Measurements from ENCODE around the gene STMN1.
A peak's percentile ranks its signal among the peaks of the same experiment; 100 is the strongest.

Gene STMN1

DNA sequence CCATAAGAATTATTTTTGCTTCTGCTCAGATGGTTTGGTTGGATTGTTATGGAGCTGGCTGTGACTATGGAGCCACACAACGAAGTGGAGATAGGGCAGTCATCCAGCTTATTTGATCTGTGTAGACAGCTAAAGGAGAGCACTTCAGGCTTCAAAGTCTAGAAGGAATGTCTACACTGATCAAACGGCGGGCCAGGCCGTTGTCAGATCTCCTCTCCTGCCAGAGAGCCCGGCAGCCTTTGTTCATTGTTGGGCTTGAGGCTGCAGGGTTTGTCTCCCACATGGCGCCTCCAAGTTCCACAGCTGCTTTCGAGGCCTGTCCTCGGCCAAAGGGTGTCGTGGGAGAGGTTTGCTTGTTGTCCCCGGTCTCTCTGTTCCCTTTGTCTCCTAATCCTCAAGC, 2.8 kb upstream of the STMN1 start:
- no peak overlapping the region for H3K4me2 ChIP-seq
- H3K27me3 ChIP-seq (ENCODE audit: insufficient read depth, low read depth) = no peaks in the 10 kb centered on the region
- peaks cover 13% of the 10 kb centered on the region for H3K79me2 ChIP-seq (ENCODE audit: insufficient read depth, low read depth)
- no peaks in the 10 kb centered on the region for H4K20me1 ChIP-seq (ENCODE audit: insufficient read depth)
- TF ChIP-seq CTCF (conservative IDR thresholded peaks at IDR 0.05; ENCODE audit: low read depth, low read length) = no peak
- H2AFZ ChIP-seq (ENCODE audit: low read depth) = no peak overlapping the region
- peaks cover 8% of the 10 kb centered on the region for H3K4me1 ChIP-seq (ENCODE audit: low read depth, poor library complexity, severe bottlenecking)
- no peak overlapping the region for H3K9ac ChIP-seq
- no peak overlapping the region for H3K4me3 ChIP-seq (IDR thresholded peaks at IDR 0.05; ENCODE audit: insufficient read depth, low read depth, low read length)
- H3K27ac ChIP-seq = no peak overlapping the region
- no peaks in the 10 kb centered on the region for H3K36me3 ChIP-seq (ENCODE audit: insufficient read depth)

- Histone ChIP-seq H3K27me3 (ENCODE audit: insufficient read depth, low read depth) (no peaks in the 10 kb centered on the region), H3K9ac (no peak overlapping the region)
- TF ChIP-seq CTCF (conservative IDR thresholded peaks at IDR 0.05; ENCODE audit: low read depth, low read length) = no peak
These were observed 1.9 kb upstream of the STMN1 start for GRCh38 chr1:25908161-25908560.

GRCh38 chr1:25907601-25908000, 1.4 kb upstream of the STMN1 start:
- Histone ChIP-seq H2AFZ (ENCODE audit: low read depth) (no peak overlapping the region), H3K4me1 (ENCODE audit: low read depth, poor library complexity, severe bottlenecking) (peaks cover 22% of the 10 kb centered on the region), H3K9ac (no peak overlapping the region), H3K27ac (no peak overlapping the region), H3K4me3 (IDR thresholded peaks at IDR 0.05; ENCODE audit: insufficient read depth, low read depth, low read length) (no peak overlapping the region), H3K36me3 (ENCODE audit: insufficient read depth) (peaks cover 2% of the 10 kb centered on the region; the same call in 1 of the 2 replicates), H3K27me3 (ENCODE audit: insufficient read depth, low read depth) (no peaks in the 10 kb centered on the region), H3K79me2 (ENCODE audit: insufficient read depth, low read depth) (peaks cover 27% of the 10 kb centered on the region), H3K4me2 (no peak overlapping the region), H4K20me1 (ENCODE audit: insufficient read depth) (0 out of 2 replicates have a peak, but pooled peaks cover 3% of the 10 kb centered on the region)
- no peak for TF ChIP-seq CTCF (conservative IDR thresholded peaks at IDR 0.05; ENCODE audit: low read depth, low read length)

More at GRCh38 chr1:25908161-25908560, 1.9 kb upstream of the STMN1 start:
- peaks cover 17% of the 10 kb centered on the region for H3K4me1 ChIP-seq (ENCODE audit: low read depth, poor library complexity, severe bottlenecking)
- 0 out of 2 replicates have a peak, but pooled peaks cover under 1% of the 10 kb centered on the region for H4K20me1 ChIP-seq (ENCODE audit: insufficient read depth)
- H3K79me2 ChIP-seq (ENCODE audit: insufficient read depth, low read depth) = peaks cover 21% of the 10 kb centered on the region
- H3K27ac ChIP-seq = no peak overlapping the region
- no peak overlapping the region for H3K4me3 ChIP-seq (IDR thresholded peaks at IDR 0.05; ENCODE audit: insufficient read depth, low read depth, low read length)
- no peak overlapping the region for H2AFZ ChIP-seq (ENCODE audit: low read depth)
- H3K36me3 ChIP-seq (ENCODE audit: insufficient read depth) = no peaks in the 10 kb centered on the region; the same call in 1 of the 2 replicates
- no peak overlapping the region for H3K4me2 ChIP-seq

- H3K4me3 ChIP-seq (IDR thresholded peaks at IDR 0.05; ENCODE audit: insufficient read depth, low read depth, low read length) = no peak overlapping the region
- H3K4me2 ChIP-seq = 0 out of 2 replicates have a peak overlapping the region, but pooled peaks have one; percentile 24
- peaks cover 33% of the 10 kb centered on the region for H3K79me2 ChIP-seq (ENCODE audit: insufficient read depth, low read depth)
- no peak overlapping the region for H3K27ac ChIP-seq
- peak overlapping the region; percentile 60 for H2AFZ ChIP-seq (ENCODE audit: low read depth)
- H3K36me3 ChIP-seq (ENCODE audit: insufficient read depth) = peaks cover 4% of the 10 kb centered on the region; the same call in 1 of the 2 replicates
- H3K27me3 ChIP-seq (ENCODE audit: insufficient read depth, low read depth) = no peaks in the 10 kb centered on the region
- no peak for TF ChIP-seq CTCF (conservative IDR thresholded peaks at IDR 0.05; ENCODE audit: low read depth, low read length)
- H3K9ac ChIP-seq = no peak overlapping the region
- peaks cover 26% of the 10 kb centered on the region for H3K4me1 ChIP-seq (ENCODE audit: low read depth, poor library complexity, severe bottlenecking)
- 0 out of 2 replicates have a peak, but pooled peaks cover 3% of the 10 kb centered on the region for H4K20me1 ChIP-seq (ENCODE audit: insufficient read depth)
These were observed 553 bp upstream of the STMN1 start for GRCh38 chr1:25906644-25907300.

Data from KMS-11 (cell line).